BLaER1 treated with 17β-estradiol and CSF1 and Interleukin-3, amounts not matched to agents 10 nM and 100 nM (cell line): ENCODE measurements around the gene CCNB1IP1.
A peak's percentile ranks its signal among the peaks of the same experiment; 100 is the strongest.

Experiments used
- H3K27ac ChIP-seq, 11 experiments: shearing (Covaris generic); formaldehyde crosslinking; 2 replicates each; pipeline ENCODE4 v1.8.1; 2022
- H3K27me3 ChIP-seq, 11 experiments: shearing (Covaris generic); formaldehyde crosslinking; 2 replicates each; pipeline ENCODE4 v1.8.1; 2022
- H3K36me3 ChIP-seq, 11 experiments: shearing (Covaris generic); formaldehyde crosslinking; 2 replicates each; pipeline ENCODE4 v1.8.1; 2022
- H3K4me1 ChIP-seq, 10 experiments: shearing (Covaris generic); formaldehyde crosslinking; 2 replicates each; pipeline ENCODE4 v1.8.1; 2022
- H3K4me2 ChIP-seq, 11 experiments: shearing (Covaris generic); formaldehyde crosslinking; 2 replicates each; pipeline ENCODE4 v1.8.1; 2022
- H3K4me3 ChIP-seq, 10 experiments: shearing (Covaris generic); formaldehyde crosslinking; 2 replicates each; pipeline ENCODE4 v1.8.1; 2022
- H3K9ac ChIP-seq, 11 experiments: shearing (Covaris generic); formaldehyde crosslinking; 2 replicates each; pipeline ENCODE4 v1.8.1; 2022
- H3K9me3 ChIP-seq, 11 experiments: shearing (Covaris generic); formaldehyde crosslinking; replicated peaks in 1 of 11; 2 replicates each; pipeline ENCODE4 v1.8.1; 2022
- H4K20me1 ChIP-seq, 11 experiments: shearing (Covaris generic); formaldehyde crosslinking; 2 replicates each; pipeline ENCODE4 v1.8.1; 2022
- Cebpa-rat ChIP-seq, 11 experiments: shearing (Covaris generic); IDR thresholded peaks; 2 replicates each; pipeline ENCODE4 v1.8.1; 2022

Gene CCNB1IP1

DNA sequence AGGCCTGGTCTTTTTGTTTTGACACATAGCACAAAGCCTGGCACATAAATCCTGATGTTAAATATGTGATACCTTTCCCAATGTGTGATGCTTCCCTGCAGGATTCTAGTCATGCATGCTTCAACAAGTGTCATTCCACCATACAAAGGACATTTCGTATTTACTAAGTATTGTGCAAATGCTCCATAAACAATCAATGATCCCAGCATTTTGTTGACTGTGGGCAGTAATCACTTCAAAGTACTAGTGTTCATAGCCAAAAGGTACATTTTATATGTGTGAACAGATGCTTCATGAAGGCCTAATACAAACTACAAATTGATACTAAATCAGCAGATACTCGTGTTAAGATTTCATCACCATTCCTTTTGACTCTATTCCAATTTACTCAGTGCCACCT is 4.4 kb downstream of the CCNB1IP1 start:
- Histone ChIP-seq H3K4me2 (peak overlapping the region in 3 of 11 experiments; percentile 8 to 20 (median 13); a peak in 1 of 22 replicates), H3K4me1 (peaks cover 27 to 53% (median 37%) of the 10 kb centered on the region in 10 experiments), H3K4me3 (no peak overlapping the region), H3K27ac (no peak overlapping the region), H3K36me3 (peaks cover 28 to 73% (median 59%) of the 10 kb centered on the region in 11 experiments), H4K20me1 (peaks cover 0 to 75% (median 53%) of the 10 kb centered on the region in 11 experiments; a peak in 17 of 22 replicates), H3K27me3 (no peaks in the 10 kb centered on the region), H3K9me3 (no peaks in the 10 kb centered on the region), H3K9ac (peak overlapping the region in 3 of 11 experiments; percentile 20 to 28 (median 22); a peak in 3 of 22 replicates)
- no peak for TF ChIP-seq Cebpa-rat (IDR thresholded peaks at IDR 0.05)

DNA sequence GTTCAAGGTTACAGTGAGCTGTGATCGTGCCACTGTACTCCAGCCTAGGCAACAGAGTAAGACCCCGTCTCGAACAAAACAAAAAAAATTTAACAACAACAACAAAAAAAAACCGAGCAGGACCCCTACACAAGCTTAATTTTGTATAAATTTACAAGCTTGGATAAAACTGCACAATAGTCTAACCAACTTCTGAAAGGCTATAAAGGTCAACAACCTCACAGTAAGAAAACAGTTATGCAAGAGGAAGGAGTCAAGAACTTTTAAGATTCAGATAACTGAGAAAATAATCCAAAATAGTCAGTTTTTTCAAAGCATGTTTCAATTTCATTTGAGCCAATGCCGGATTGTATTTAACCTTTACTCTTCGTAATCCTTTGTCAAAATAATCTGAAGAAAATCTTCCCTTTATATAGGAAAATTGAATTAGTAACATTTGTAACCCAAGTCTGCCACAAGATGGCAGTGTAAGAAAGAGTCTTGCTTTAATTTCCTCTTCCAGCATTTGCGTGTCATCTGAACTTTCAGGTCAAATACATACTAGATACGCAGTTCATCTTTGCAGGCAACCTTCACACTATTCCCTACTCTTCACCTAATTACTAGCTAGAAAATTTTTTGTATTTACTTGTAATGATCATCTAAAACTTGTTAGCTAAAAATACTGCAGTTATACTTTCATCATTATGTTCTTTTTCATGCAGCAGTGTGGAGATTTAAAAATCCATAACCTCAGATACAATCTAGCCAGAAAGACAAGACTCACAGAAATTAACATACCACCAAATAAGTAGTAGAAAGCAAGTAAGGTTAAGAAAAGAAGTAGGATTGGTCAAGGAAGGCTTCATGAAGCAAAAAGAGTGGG is 5.8 kb downstream of the CCNB1IP1 start:
- H3K36me3 ChIP-seq = peaks cover 36 to 87% (median 74%) of the 10 kb centered on the region in 11 experiments

DNA sequence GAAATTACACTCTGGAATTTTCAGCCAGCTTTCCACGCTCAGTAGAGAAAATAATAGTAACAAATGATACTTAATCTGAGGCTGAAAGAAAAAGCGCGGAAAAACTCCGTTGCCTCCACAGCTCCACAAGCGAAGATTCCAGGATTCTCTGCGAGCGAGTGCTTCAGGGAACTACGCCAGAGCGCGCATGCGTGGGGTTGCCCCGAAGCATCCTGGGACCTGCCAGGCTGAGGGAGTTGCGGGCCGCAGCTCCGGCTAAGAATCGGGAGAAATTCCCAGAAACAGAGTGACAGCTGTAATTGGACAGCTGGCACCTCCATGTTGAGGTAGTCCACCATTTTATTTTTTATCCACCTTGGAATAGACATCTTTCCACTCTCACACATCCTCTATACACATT is 15.4 kb downstream of the CCNB1IP1 start:
- Histone ChIP-seq H3K4me3 (no peak overlapping the region), H3K27me3 (no peaks in the 10 kb centered on the region), H3K9me3 (no peaks in the 10 kb centered on the region), H3K9ac (no peak overlapping the region), H4K20me1 (peaks cover 0 to 100% (median 48%) of the 10 kb centered on the region in 11 experiments; a peak in 14 of 22 replicates), H3K27ac (no peak overlapping the region), H3K4me2 (no peak overlapping the region), H3K4me1 (no peaks in the 10 kb centered on the region), H3K36me3 (peaks cover 93 to 100% (median 98%) of the 10 kb centered on the region in 11 experiments)
- no peak for TF ChIP-seq Cebpa-rat (IDR thresholded peaks at IDR 0.05)

More for the DNA sequence above, 5.8 kb downstream of the CCNB1IP1 start:
- H3K4me2 ChIP-seq = peak overlapping the region in 8 of 11 experiments; percentile 10 to 30 (median 15); a peak in 10 of 22 replicates
- H3K9me3 ChIP-seq = no peaks in the 10 kb centered on the region
- peaks cover 0 to 89% (median 62%) of the 10 kb centered on the region in 11 experiments; a peak in 17 of 22 replicates for H4K20me1 ChIP-seq
- H3K4me3 ChIP-seq = no peak overlapping the region
- H3K9ac ChIP-seq = peak overlapping the region in 4 of 11 experiments; percentile 3 to 13 (median 8); a peak in 2 of 22 replicates
- no peak for TF ChIP-seq Cebpa-rat (IDR thresholded peaks at IDR 0.05)
- peaks cover 24 to 48% (median 32%) of the 10 kb centered on the region in 10 experiments for H3K4me1 ChIP-seq
- no peak overlapping the region for H3K27ac ChIP-seq
- H3K27me3 ChIP-seq = no peaks in the 10 kb centered on the region

DNA sequence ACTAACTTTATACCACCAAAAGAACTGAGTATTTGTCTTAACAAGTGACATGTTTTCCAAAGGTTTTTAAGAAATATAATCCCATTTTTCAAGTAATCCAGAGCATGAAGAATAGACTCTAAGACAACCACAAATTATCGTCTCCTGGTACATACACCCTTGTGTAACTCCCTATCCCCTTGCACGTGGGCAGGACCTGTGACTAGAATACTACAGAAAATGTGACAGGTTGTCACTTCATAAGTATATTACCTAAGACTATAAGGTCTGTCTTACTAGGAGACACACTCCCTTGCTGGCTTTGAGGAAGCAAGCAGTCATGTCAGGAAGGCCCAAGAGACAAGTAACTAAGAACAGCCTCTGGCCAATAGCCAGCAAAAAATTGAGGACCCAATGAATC is 19.1 kb downstream of the CCNB1IP1 start:
- no peak for TF ChIP-seq Cebpa-rat (IDR thresholded peaks at IDR 0.05)
- H3K27me3 ChIP-seq = no peaks in the 10 kb centered on the region
- no peak overlapping the region for H3K4me3 ChIP-seq
- H3K36me3 ChIP-seq = peaks cover 75 to 83% (median 78%) of the 10 kb centered on the region in 11 experiments
- peaks cover 0 to 13% (median 5%) of the 10 kb centered on the region in 11 experiments; a peak in 13 of 22 replicates for H3K9me3 ChIP-seq
- H3K27ac ChIP-seq = no peak overlapping the region
- H3K4me1 ChIP-seq = no peaks in the 10 kb centered on the region
- H4K20me1 ChIP-seq = peaks cover 0 to 74% (median 29%) of the 10 kb centered on the region in 11 experiments; a peak in 12 of 22 replicates
- no peak overlapping the region for H3K9ac ChIP-seq
- no peak overlapping the region for H3K4me2 ChIP-seq

DNA sequence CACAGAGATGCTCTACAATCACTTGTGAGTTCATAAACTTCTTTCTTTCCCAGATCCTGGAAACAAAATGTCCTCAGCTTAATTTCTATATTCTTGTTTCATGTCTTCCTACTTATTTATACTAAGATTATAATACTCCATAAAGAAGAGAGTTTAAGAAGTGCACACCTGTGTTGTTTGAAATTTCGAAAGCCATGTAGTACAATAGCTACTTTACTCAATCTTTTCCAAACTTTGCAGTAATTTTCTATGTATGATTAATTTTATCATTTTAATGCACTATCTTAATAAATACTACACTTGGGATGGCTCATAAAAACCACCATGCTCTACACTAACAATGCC is 27.0 kb downstream of the CCNB1IP1 start:
- H3K36me3 ChIP-seq = peaks cover 9 to 14% (median 11%) of the 10 kb centered on the region in 11 experiments; a peak in 20 of 22 replicates
- H3K4me1 ChIP-seq = peaks cover 5 to 31% (median 19%) of the 10 kb centered on the region in 10 experiments
- H3K27ac ChIP-seq = no peak overlapping the region; a peak in 1 of 22 replicates
- H3K9ac ChIP-seq = peak overlapping the region in 1 of 11 experiments; percentile 78; a peak in 1 of 22 replicates
- H3K27me3 ChIP-seq = no peaks in the 10 kb centered on the region
- H3K4me3 ChIP-seq = peak overlapping the region; percentile 65 to 88 (median 74); a peak in 18 of 20 replicates
- TF ChIP-seq Cebpa-rat (IDR thresholded peaks at IDR 0.05) = no peak
- no peak overlapping the region for H3K4me2 ChIP-seq
- H4K20me1 ChIP-seq = no peaks in the 10 kb centered on the region
- H3K9me3 ChIP-seq = no peaks in the 10 kb centered on the region

DNA sequence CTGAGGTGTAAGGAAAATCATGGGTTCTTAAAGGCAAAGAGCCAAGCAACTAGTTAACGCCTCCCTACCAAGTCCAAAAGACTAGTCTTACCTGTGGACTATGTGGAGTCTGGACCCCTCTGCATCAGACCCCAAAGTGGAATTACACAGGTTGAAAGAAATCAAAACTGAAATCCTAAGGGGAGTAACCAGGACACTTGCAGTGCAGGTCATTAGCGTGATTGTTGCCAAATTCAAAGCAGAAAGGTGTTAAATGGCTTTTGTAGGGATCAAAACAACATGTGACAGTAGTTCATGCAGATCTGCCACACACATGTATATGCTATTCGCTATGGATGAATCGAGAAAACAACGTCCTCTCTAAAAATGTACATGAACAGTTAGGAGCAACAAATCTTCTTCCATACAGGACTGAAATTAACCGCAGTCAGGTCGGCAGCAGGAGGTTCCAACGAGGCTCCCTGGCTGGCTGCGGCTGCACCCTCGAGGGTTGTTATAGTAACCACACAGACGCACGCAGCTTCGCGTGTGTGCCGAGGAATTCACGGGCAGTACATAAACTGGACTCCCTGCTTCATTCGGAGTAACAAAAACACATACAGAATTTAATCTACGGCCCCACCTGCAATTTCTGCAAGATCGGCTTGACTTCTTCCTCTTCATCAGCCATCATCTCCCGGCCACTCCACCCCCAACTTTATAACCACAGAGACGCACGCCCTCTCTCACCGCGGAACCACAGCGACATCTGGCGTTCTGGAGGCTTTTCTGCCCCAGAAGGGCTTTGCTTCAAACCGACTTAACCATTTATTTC is 27.6 kb downstream of the CCNB1IP1 start, which contains the start of gene TTC5:
TSS of gene TTC5 (minus strand) at position 687 of the 814 bp plus-strand sequence. CDS start at position 673, 14 bp downstream.
- Histone ChIP-seq H4K20me1 (no peaks in the 10 kb centered on the region), H3K4me3 (peak within 1 kb of the TSS; percentile 65 to 88 (median 74)), H3K27ac (peak within 1 kb of the TSS in 10 of 11 experiments; percentile 33 to 77 (median 52); a peak in 18 of 22 replicates), H3K9ac (peak within 1 kb of the TSS; percentile 59 to 81 (median 77)), H3K4me2 (peak within 1 kb of the TSS; percentile 80 to 99 (median 91)), H3K27me3 (no peaks in the 10 kb centered on the region), H3K36me3 (peaks cover 15 to 18% (median 17%) of the 10 kb centered on the region in 11 experiments), H3K9me3 (no peaks in the 10 kb centered on the region), H3K4me1 (peaks cover 5 to 31% (median 19%) of the 10 kb centered on the region in 10 experiments)
- TF ChIP-seq Cebpa-rat (IDR thresholded peaks at IDR 0.05) = no peak

DNA sequence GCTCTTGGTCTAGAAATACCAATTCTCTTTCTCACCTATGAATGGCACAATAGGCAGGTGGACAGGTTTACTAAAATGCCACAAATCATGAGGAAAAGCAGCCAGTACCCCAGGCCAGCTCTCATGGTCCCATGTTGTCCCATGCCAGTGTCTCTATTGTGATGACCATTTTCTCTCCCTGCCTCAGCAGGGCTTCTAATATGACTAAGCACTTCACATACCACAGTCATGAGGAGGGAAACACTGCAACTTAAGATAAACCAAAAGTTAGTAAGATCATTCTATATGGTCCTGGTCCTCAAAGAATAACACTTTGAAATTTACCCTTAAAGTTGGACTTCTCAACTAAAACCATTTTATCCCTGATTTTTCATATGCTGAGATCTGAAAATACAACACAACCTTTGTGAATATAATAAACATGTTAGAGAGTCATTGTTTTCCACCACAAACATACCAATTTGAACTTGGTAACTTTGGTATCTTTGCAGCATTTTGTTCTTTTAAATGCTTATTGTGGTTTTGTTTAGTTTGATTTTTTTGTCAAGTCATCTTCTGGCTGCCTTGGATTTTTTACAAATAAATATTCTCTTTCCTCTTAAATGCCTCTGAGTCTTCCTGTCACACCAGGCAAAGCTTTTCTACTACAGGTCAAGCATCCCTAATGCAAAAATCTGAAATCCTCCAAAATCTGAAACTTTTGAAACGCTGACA is 30.9 kb downstream of the CCNB1IP1 start:
- H3K27me3 ChIP-seq = no peaks in the 10 kb centered on the region
- no peaks in the 10 kb centered on the region for H3K9me3 ChIP-seq
- H3K4me2 ChIP-seq = no peak overlapping the region
- H3K4me1 ChIP-seq = peaks cover 5 to 31% (median 19%) of the 10 kb centered on the region in 10 experiments
- H3K4me3 ChIP-seq = no peak overlapping the region
- no peaks in the 10 kb centered on the region for H4K20me1 ChIP-seq
- no peak overlapping the region for H3K9ac ChIP-seq
- no peak for TF ChIP-seq Cebpa-rat (IDR thresholded peaks at IDR 0.05)
- peaks cover 48 to 50% (median 49%) of the 10 kb centered on the region in 11 experiments for H3K36me3 ChIP-seq
- H3K27ac ChIP-seq = no peak overlapping the region

DNA sequence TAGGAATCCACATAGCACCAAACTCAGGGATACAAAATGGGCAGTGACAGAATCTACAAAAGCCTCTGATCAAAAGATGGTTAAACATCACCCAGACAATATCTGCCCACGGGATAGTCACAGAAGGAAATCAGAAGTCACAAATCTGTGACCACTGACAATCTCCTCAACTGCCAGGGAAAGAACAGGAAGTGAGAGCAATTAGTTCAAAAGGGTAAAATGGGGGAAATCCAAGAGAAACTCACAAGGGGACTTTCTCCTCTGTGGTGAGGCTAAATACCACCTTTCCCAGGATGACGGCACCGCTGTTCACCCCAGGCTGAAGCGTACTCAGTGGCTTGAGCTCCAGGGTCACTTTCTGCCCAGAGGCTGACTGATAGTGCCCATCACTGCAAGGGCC is 38.0 kb downstream of the CCNB1IP1 start:
- peak overlapping the region; percentile 8 to 72 (median 41); a peak in 20 of 22 replicates for H3K4me2 ChIP-seq
- no peak overlapping the region for H3K4me3 ChIP-seq
- H3K4me1 ChIP-seq = peaks cover 10 to 20% (median 13%) of the 10 kb centered on the region in 10 experiments; a peak in 19 of 20 replicates
- no peaks in the 10 kb centered on the region for H4K20me1 ChIP-seq
- H3K9me3 ChIP-seq = no peaks in the 10 kb centered on the region
- H3K36me3 ChIP-seq = peaks cover 83 to 100% (median 93%) of the 10 kb centered on the region in 11 experiments
- no peak overlapping the region for H3K27ac ChIP-seq
- H3K27me3 ChIP-seq = no peaks in the 10 kb centered on the region
- no peak for TF ChIP-seq Cebpa-rat (IDR thresholded peaks at IDR 0.05)
- no peak overlapping the region for H3K9ac ChIP-seq
